H9 (cell line): ENCODE measurements around the gene CAMTA2. TPM values are rescaled to one million over a fixed set of nuclear protein-coding genes. Genes with fewer than 3 reads are reported as not detected.

Experiments used
- DNase-seq: peaks from one replicate; pipeline ENCODE4 v3.0.0-alpha.2; 2017
- H2AFZ ChIP-seq: one replicate; pipeline ENCODE4 v1.6.1; 2013; ENCODE audit warnings: mild to moderate bottlenecking, low read length, control low read depth, moderate library complexity
- H2AK5ac ChIP-seq: 2 replicates; pipeline ENCODE4 v1.6.1; 2013; ENCODE audit warnings: low read length, control low read depth, mixed read lengths; ENCODE audit not compliant: insufficient read length
- H2BK120ac ChIP-seq: one replicate; pipeline ENCODE4 v1.6.1; 2013; ENCODE audit warnings: low read depth, mild to moderate bottlenecking, low read length, control low read depth, inconsistent platforms; ENCODE audit not compliant: poor library complexity, severe bottlenecking
- H2BK12ac ChIP-seq: 2 replicates; pipeline ENCODE4 v1.6.1; 2013; ENCODE audit warnings: low read length, control low read depth, mixed read lengths, low read depth; ENCODE audit not compliant: insufficient read length
- H2BK15ac ChIP-seq: 2 replicates; pipeline ENCODE4 v1.6.1; 2013; ENCODE audit warnings: low read depth, low read length, control low read depth
- H2BK20ac ChIP-seq: one replicate; pipeline ENCODE4 v1.6.1; 2013; ENCODE audit warnings: low read depth, mild to moderate bottlenecking, low read length, control low read depth, inconsistent platforms; ENCODE audit not compliant: poor library complexity, severe bottlenecking
- H2BK5ac ChIP-seq: 2 replicates; pipeline ENCODE4 v1.6.1; 2013; ENCODE audit warnings: low read length, control low read depth, mixed read lengths; ENCODE audit not compliant: insufficient read length
- H3K14ac ChIP-seq: 2 replicates; pipeline ENCODE4 v1.6.1; 2013; ENCODE audit warnings: low read length, control low read depth; ENCODE audit not compliant: insufficient read depth
- H3K18ac ChIP-seq: 2 replicates; pipeline ENCODE4 v1.6.1; 2013; ENCODE audit warnings: low read depth, mild to moderate bottlenecking, mixed read lengths, low read length, control low read depth; ENCODE audit not compliant: insufficient read length
- H3K23ac ChIP-seq: 2 replicates; pipeline ENCODE4 v1.6.1; 2013; ENCODE audit warnings: low read length, control low read depth, mixed read lengths, low read depth; ENCODE audit not compliant: insufficient read length
- H3K23me2 ChIP-seq: 2 replicates; pipeline ENCODE4 v1.6.1; 2013; ENCODE audit warnings: low read depth, mild to moderate bottlenecking, mixed read lengths, low read length, control low read depth; ENCODE audit not compliant: insufficient read length, poor library complexity, severe bottlenecking
- H3K27ac ChIP-seq: 2 replicates; pipeline ENCODE4 v1.5.1; 2013; ENCODE audit warnings: low read length, control low read depth, mixed read lengths, low read depth; ENCODE audit not compliant: insufficient read length
- H3K27me3 ChIP-seq: 2 replicates; pipeline ENCODE4 v1.6.1; 2013; ENCODE audit warnings: low read length, control low read depth, inconsistent platforms; ENCODE audit not compliant: insufficient read depth
- H3K4ac ChIP-seq: 2 replicates; pipeline ENCODE4 v1.6.1; 2013; ENCODE audit warnings: low read depth, mild to moderate bottlenecking, control low read depth, inconsistent platforms, low read length, moderate library complexity
- H3K4me1 ChIP-seq: 2 replicates; pipeline ENCODE4 v1.6.1; 2013; ENCODE audit warnings: low read length, control low read depth, inconsistent platforms; ENCODE audit not compliant: insufficient read depth
- H3K4me2 ChIP-seq: 2 replicates; pipeline ENCODE4 v1.6.1; 2013; ENCODE audit warnings: low read length, control low read depth, mixed read lengths; ENCODE audit not compliant: insufficient read length, insufficient read depth
- H3K56ac ChIP-seq: 2 replicates; pipeline ENCODE4 v1.6.1; 2013; ENCODE audit warnings: low read depth, mild to moderate bottlenecking, mixed read lengths, low read length, control low read depth; ENCODE audit not compliant: insufficient read length
- H3K79me1 ChIP-seq: 2 replicates; pipeline ENCODE4 v1.6.1; 2013; ENCODE audit warnings: low read depth, mild to moderate bottlenecking, moderate library complexity, low read length, control low read depth, inconsistent platforms; ENCODE audit not compliant: insufficient read depth, poor library complexity, severe bottlenecking
- H3K79me2 ChIP-seq: 2 replicates; pipeline ENCODE4 v1.6.1; 2013; ENCODE audit warnings: low read length, control low read depth, inconsistent platforms; ENCODE audit not compliant: insufficient read depth
- H3K9ac ChIP-seq: 2 replicates; pipeline ENCODE4 v1.6.1; 2013; ENCODE audit warnings: low read length, control low read depth, mixed read lengths; ENCODE audit not compliant: insufficient read length; ENCODE audit errors: extremely low read depth
- H3K9me3 ChIP-seq: one replicate; pipeline ENCODE4 v1.6.1; 2013; ENCODE audit warnings: low read depth, low read length, inconsistent platforms; ENCODE audit not compliant: control insufficient read depth
- H3T11ph ChIP-seq: one replicate; pipeline ENCODE4 v1.6.1; 2013; ENCODE audit warnings: mild to moderate bottlenecking, low read length, control low read depth, inconsistent platforms
- H4K20me1 ChIP-seq: one replicate; pipeline ENCODE4 v1.6.1; 2013; ENCODE audit not compliant: control insufficient read depth, insufficient read length, insufficient read depth
- H4K5ac ChIP-seq: 2 replicates; pipeline ENCODE4 v1.6.1; 2013; ENCODE audit warnings: low read depth, mild to moderate bottlenecking, mixed read lengths, low read length, control low read depth; ENCODE audit not compliant: insufficient read length
- H4K8ac ChIP-seq: replicated peaks from 2 replicates; pipeline ENCODE4 v1.6.1; 2013; ENCODE audit warnings: low read length, control low read depth, mixed read lengths, low read depth; ENCODE audit not compliant: insufficient read length
- H4K91ac ChIP-seq: 2 replicates; pipeline ENCODE4 v1.6.1; 2013; ENCODE audit warnings: low read depth, mild to moderate bottlenecking, moderate library complexity, mixed read lengths, low read length, control low read depth; ENCODE audit not compliant: insufficient read length
- H3K27ac Mint-ChIP-seq, 3 experiments: 2 replicates in 2 of 3; 3 replicates in 1 of 3; pipeline ENCODE4 v1.8.0; 2020 to 2021; ENCODE audit warnings: mixed read lengths in 3 of 3, mild to moderate bottlenecking in 1 of 3, moderate library complexity in 1 of 3
- H3K27me3 Mint-ChIP-seq: 2 replicates; pipeline ENCODE4 v1.8.0; 2021; ENCODE audit warnings: low read depth, mild to moderate bottlenecking, moderate library complexity, mixed read lengths
- H3K36me3 Mint-ChIP-seq, 3 experiments: 2 replicates in 2 of 3; 3 replicates in 1 of 3; pipeline ENCODE4 v1.8.0; 2020 to 2021; ENCODE audit warnings: low read depth in 3 of 3, mixed read lengths in 3 of 3; ENCODE audit not compliant: insufficient read depth in 1 of 3
- H3K4me1 Mint-ChIP-seq, 2 experiments: 2 replicates each; pipeline ENCODE4 v1.8.0; 2020; ENCODE audit warnings: mixed read lengths in 2 of 2
- H3K4me3 Mint-ChIP-seq, 2 experiments: 2 replicates in 1 of 2; 3 replicates in 1 of 2; pipeline ENCODE4 v1.8.0; 2020 to 2021; ENCODE audit warnings: mild to moderate bottlenecking in 2 of 2, mixed read lengths in 2 of 2, moderate library complexity in 1 of 2
- H3K9me3 Mint-ChIP-seq, 2 experiments: 2 replicates in 1 of 2; 3 replicates in 1 of 2; pipeline ENCODE4 v1.8.0; 2020; ENCODE audit warnings: mild to moderate bottlenecking in 2 of 2, mixed read lengths in 2 of 2, moderate library complexity in 1 of 2
- CTCF ChIP-seq: fragments of 200-600 bp; sonication (generic); conservative IDR thresholded peaks from 3 replicates; pipeline ENCODE4 v1.8.0; 2021; ENCODE audit warnings: antibody characterized with exemption, mild to moderate bottlenecking
- WGBS: extraction: QIAGEN DNeasy Blood & Tissue Kit; methylation state at CpG from one replicate; pipeline ENCODE4 v1.1.7; 2013; ENCODE audit warnings: missing lambda C conversion rate, low lambda C conversion rate, mixed read lengths; ENCODE audit not compliant: insufficient read length; ENCODE audit errors: extremely low coverage; 5-methylcytosine and 5-hydroxymethylcytosine counted together
- total RNA-seq: library from RNA; stranded (reverse); gene quantifications from 2 replicates; pipeline ENCODE4 v1.2.1, GENCODE V29; 2021

CAMTA2 gene
- total RNA-seq, 1 experiment from 2014 or later, result 15.6 TPM

GRCh38 chr17:4972322-4972721 is 15.2 kb downstream of the CAMTA2 start:
- no peaks in the 10 kb centered on the region for H3K9me3 Mint-ChIP-seq
- WGBS, result no CpG with 5 or more reads among the region's 12 CpGs
- Histone ChIP-seq H3K4ac (no peak overlapping the region), H3K4me2 (peak overlapping the region; percentile 4), H2BK12ac (no peak overlapping the region), H2BK20ac (no peak overlapping the region), H2BK120ac (no peak overlapping the region), H3T11ph (no peak overlapping the region), H4K5ac (no peak overlapping the region), H2BK15ac (no peak overlapping the region), H3K4me1 (peaks cover 10% of the 10 kb centered on the region; the same call in 1 of the 2 replicates), H3K18ac (no peak overlapping the region), H2BK5ac (no peak overlapping the region), H4K8ac (no peak overlapping the region), H3K23me2 (peaks cover 15% of the 10 kb centered on the region), H3K27me3 (peaks cover 12% of the 10 kb centered on the region; the same call in 1 of the 2 replicates), H4K91ac (no peak overlapping the region), H3K9ac (no peak overlapping the region), H3K79me2 (peaks cover 2% of the 10 kb centered on the region; the same call in 1 of the 2 replicates), H3K56ac (no peak overlapping the region), H2AK5ac (no peak overlapping the region), H3K23ac (no peak overlapping the region), H4K20me1 (no peaks in the 10 kb centered on the region), H3K14ac (peak overlapping the region; percentile 2; the same call in 1 of the 2 replicates), H3K9me3 (no peaks in the 10 kb centered on the region), H2AFZ (no peak overlapping the region), H3K79me1 (no peaks in the 10 kb centered on the region), H3K27ac (no peak overlapping the region)
- H3K4me3 Mint-ChIP-seq, result peak overlapping the region in 1 of 2 experiments; percentile 73; a peak in 4 of 5 replicates
- no peak for DNase-seq
- H3K27me3 Mint-ChIP-seq, result peaks cover 43% of the 10 kb centered on the region
- TF ChIP-seq CTCF, result no peak
- H3K4me1 Mint-ChIP-seq, result peaks cover 31% of the 10 kb centered on the region in 2 experiments
- peaks cover 20 to 42% (median 24%) of the 10 kb centered on the region in 3 experiments for H3K36me3 Mint-ChIP-seq
- H3K27ac Mint-ChIP-seq, result peak overlapping the region; percentile 83 to 98 (median 88); a peak in 6 of 7 replicates
